ENCODE data around the gene CD33.
"Not testable (repeated sequence)": the region's sequence is repeated elsewhere in the genome, so short reads cannot be mapped to it uniquely, and the experiment has no call there.

CD33 gene

GRCh38 chr19:51210874-51211361, 14.0 kb upstream of the CD33 start:
- not testable (repeated sequence) for DNase-seq (ENCODE audit: low spot score)

- DNase-seq (ENCODE audit: low spot score) = no peak
Observed at GRCh38 chr19:51211833-51212232, 13.0 kb upstream of the CD33 start.

GRCh38 chr19:51219307-51219706, 5.6 kb upstream of the CD33 start:
- no peak for DNase-seq (ENCODE audit: low spot score)

GRCh38 chr19:51219971-51220370, 4.9 kb upstream of the CD33 start:
- DNase-seq (ENCODE audit: low spot score) = no peak

- DNase-seq (ENCODE audit: low spot score) = no peak
Observed at GRCh38 chr19:51220996-51221395, 3.9 kb upstream of the CD33 start.

- no peak for DNase-seq (ENCODE audit: low spot score)
Observed at GRCh38 chr19:51224163-51224641, 678 bp upstream of the CD33 start.

- no peak for DNase-seq (ENCODE audit: low spot score)
Observed at GRCh38 chr19:51226067-51226466, 1.2 kb downstream of the CD33 start.

- DNase-seq (ENCODE audit: low spot score) = no peak
Observed at GRCh38 chr19:51227326-51227725, 2.4 kb downstream of the CD33 start.

- no peak for DNase-seq (ENCODE audit: low spot score)
Observed at GRCh38 chr19:51227966-51228365, 3.1 kb downstream of the CD33 start.

- no peak for DNase-seq (ENCODE audit: low spot score)
Observed at GRCh38 chr19:51240866-51241265, 16.0 kb downstream of the CD33 start.

- DNase-seq (ENCODE audit: low spot score) = no peak
Observed at GRCh38 chr19:51242881-51243630, 18.2 kb downstream of the CD33 start.

- no peak for DNase-seq (ENCODE audit: low spot score)
Observed at GRCh38 chr19:51246164-51246552, 21.3 kb downstream of the CD33 start.

- no peak for DNase-seq (ENCODE audit: low spot score)
Observed at GRCh38 chr19:51247972-51248590, 23.2 kb downstream of the CD33 start.

- no peak for DNase-seq (ENCODE audit: low spot score)
Observed at GRCh38 chr19:51250786-51251467, 26.0 kb downstream of the CD33 start, which contains the start of gene SIGLECL1. TSS of gene SIGLECL1 (plus strand) at chr19:51251080. CDS start at chr19:51264073, 12,993 bp downstream.

GRCh38 chr19:51251468-51251820, 26.6 kb downstream of the CD33 start:
- no peak for DNase-seq (ENCODE audit: low spot score)

GRCh38 chr19:51252306-51253079, 27.6 kb downstream of the CD33 start:
- DNase-seq (ENCODE audit: low spot score) = no peak

GRCh38 chr19:51253088-51253806, 28.4 kb downstream of the CD33 start:
- DNase-seq (ENCODE audit: low spot score) = no peak

GRCh38 chr19:51256155-51256625, 31.3 kb downstream of the CD33 start:
- DNase-seq (ENCODE audit: low spot score) = no peak

GRCh38 chr19:51257471-51257870, 32.6 kb downstream of the CD33 start:
- DNase-seq (ENCODE audit: low spot score) = no peak

- no peak for DNase-seq (ENCODE audit: low spot score)
Observed at GRCh38 chr19:51258165-51259160, 33.6 kb downstream of the CD33 start.

Measured in CD4-positive, alpha-beta T cell treated with Interleukin-6 at 100 ng/mL for 8 hours (primary cell).